ENCODE measurements around the gene CNPY1. TPM values are rescaled to one million over a fixed set of nuclear protein-coding genes. Genes with fewer than 3 reads are reported as not detected.

CNPY1 gene
- total and polyA plus RNA-seq, 2 donors (not counting 1 experiment from before 2014, with no cell fraction given): not detected

- H3K79me2 ChIP-seq (ENCODE audit: control insufficient read depth, insufficient read depth, low read length): no peaks in the 10 kb centered on the region
- no peaks in the 10 kb centered on the region for H3K36me3 ChIP-seq (replicated peaks in 1 of 2; ENCODE audit: control extremely low read depth in 1 of 2, control insufficient read depth in 1 of 2, extremely low read depth in 1 of 2, insufficient read depth in 2 of 2, low read length in 1 of 2)
- no peak overlapping the region for H3K4me3 ChIP-seq (ENCODE audit: control extremely low read depth in 1 of 5, extremely low read depth in 1 of 5, insufficient read depth in 1 of 5, low read depth in 2 of 5, low read length in 4 of 5)
- DNase-seq: no peak
- Mint-ChIP-seq H3K4me3 (no peak overlapping the region), H3K4me1 (no peaks in the 10 kb centered on the region), H3K27me3 (peaks cover 14% of the 10 kb centered on the region), H3K9me3 (ENCODE audit: insufficient read depth) (no peaks in the 10 kb centered on the region), H3K27ac (no peak overlapping the region)
- ATAC-seq (ENCODE audit: low read depth): no peak
- H3K4me1 ChIP-seq (ENCODE audit: control insufficient read depth in 2 of 2, insufficient read depth in 2 of 2, low read length in 2 of 2): no peaks in the 10 kb centered on the region
- H3K9ac ChIP-seq (ENCODE audit: low read length): no peak overlapping the region
- WGBS (ENCODE audit: insufficient coverage): 86% methylated on average over 17 of the region's 21 CpGs
- no peak overlapping the region for H3K4me2 ChIP-seq (replicated peaks; ENCODE audit: low read depth, low read length, poor library complexity, severe bottlenecking)
- CTCF ChIA-PET: no interaction called here
- H3K27me3 ChIP-seq (replicated peaks in 1 of 4; ENCODE audit: control extremely low read depth in 1 of 4, control insufficient read depth in 3 of 4, insufficient read depth in 4 of 4, low read length in 3 of 4): peaks cover 0 to 10% (median 1%) of the 10 kb centered on the region in 4 experiments
- no peaks in the 10 kb centered on the region for H3K9me3 ChIP-seq (ENCODE audit: control extremely low read depth in 1 of 3, control insufficient read depth in 2 of 3, insufficient read depth in 1 of 3, low read length in 2 of 3)
- no peak overlapping the region for H3K27ac ChIP-seq (ENCODE audit: low read length in 2 of 2)
- POLR2A ChIA-PET: no interaction called here
- intact Hi-C loops (cut with micrococcal nuclease): no loop called here
- no peaks in the 10 kb centered on the region for H4K20me1 ChIP-seq (ENCODE audit: control insufficient read depth, insufficient read depth, low read length, poor library complexity, severe bottlenecking)
- TF ChIP-seq EZH2 (IDR thresholded peaks at IDR 0.05; ENCODE audit: borderline replicate concordance, insufficient read depth, low read depth, low read length, poor library complexity, severe bottlenecking) (no peak), CTCF (IDR thresholded peaks at IDR 0.05) (no peak)
- H2AFZ ChIP-seq (ENCODE audit: insufficient read depth, low read depth, low read length, poor library complexity, severe bottlenecking): no peak overlapping the region
Observed at GRCh38 chr7:155560196-155560885, 14.0 kb upstream of the CNPY1 start.

- no peak overlapping the region for H3K27ac ChIP-seq (ENCODE audit: low read length in 2 of 2)
- no peak for DNase-seq
- H3K79me2 ChIP-seq (ENCODE audit: control insufficient read depth, insufficient read depth, low read length): no peaks in the 10 kb centered on the region
- no peak overlapping the region for H2AFZ ChIP-seq (ENCODE audit: insufficient read depth, low read depth, low read length, poor library complexity, severe bottlenecking)
- peaks cover 0 to 10% (median 1%) of the 10 kb centered on the region in 4 experiments for H3K27me3 ChIP-seq (replicated peaks in 1 of 4; ENCODE audit: control extremely low read depth in 1 of 4, control insufficient read depth in 3 of 4, insufficient read depth in 4 of 4, low read length in 3 of 4)
- peaks cover 17% of the 10 kb centered on the region for H3K27me3 Mint-ChIP-seq
- no peaks in the 10 kb centered on the region for H3K9me3 Mint-ChIP-seq (ENCODE audit: insufficient read depth)
- WGBS (ENCODE audit: insufficient coverage): 88% methylated on average over 10 of the region's 13 CpGs
- H3K4me3 ChIP-seq (ENCODE audit: control extremely low read depth in 1 of 5, extremely low read depth in 1 of 5, insufficient read depth in 1 of 5, low read depth in 2 of 5, low read length in 4 of 5): no peak overlapping the region
- H3K4me3 Mint-ChIP-seq: no peak overlapping the region
- no peak overlapping the region for H3K9ac ChIP-seq (ENCODE audit: low read length)
- POLR2A ChIA-PET: no interaction called here
- no peaks in the 10 kb centered on the region for H4K20me1 ChIP-seq (ENCODE audit: control insufficient read depth, insufficient read depth, low read length, poor library complexity, severe bottlenecking)
- CTCF ChIA-PET: no interaction called here
- no peak overlapping the region for H3K4me2 ChIP-seq (replicated peaks; ENCODE audit: low read depth, low read length, poor library complexity, severe bottlenecking)
- intact Hi-C loops (cut with micrococcal nuclease): no loop called here
- H3K27ac Mint-ChIP-seq: no peak overlapping the region
- no peak for ATAC-seq (ENCODE audit: low read depth)
- H3K4me1 Mint-ChIP-seq: no peaks in the 10 kb centered on the region
- no peak for TF ChIP-seq CTCF (IDR thresholded peaks at IDR 0.05)
- no peak for TF ChIP-seq EZH2 (IDR thresholded peaks at IDR 0.05; ENCODE audit: borderline replicate concordance, insufficient read depth, low read depth, low read length, poor library complexity, severe bottlenecking)
- no peaks in the 10 kb centered on the region for H3K4me1 ChIP-seq (ENCODE audit: control insufficient read depth in 2 of 2, insufficient read depth in 2 of 2, low read length in 2 of 2)
- H3K9me3 ChIP-seq (ENCODE audit: control extremely low read depth in 1 of 3, control insufficient read depth in 2 of 3, insufficient read depth in 1 of 3, low read length in 2 of 3): no peaks in the 10 kb centered on the region
- H3K36me3 ChIP-seq (replicated peaks in 1 of 2; ENCODE audit: control extremely low read depth in 1 of 2, control insufficient read depth in 1 of 2, extremely low read depth in 1 of 2, insufficient read depth in 2 of 2, low read length in 1 of 2): no peaks in the 10 kb centered on the region
Observed at GRCh38 chr7:155559519-155560108, 13.3 kb upstream of the CNPY1 start.
